ENCODE results near the gene TSPAN6.
A peak's percentile ranks its signal among the peaks of the same experiment; 100 is the strongest.

Gene TSPAN6

GRCh38 chrX:100636321-100636991, at the start of gene TSPAN6:
TSS of gene TSPAN6 (minus strand) at chrX:100636806. CDS start at chrX:100636694, 112 bp downstream.
- peak; percentile 44 to 56 for DNase-seq (ENCODE audit: low read depth in 2 of 2)

GRCh38 chrX:100685997-100686305, 49.3 kb upstream of the TSPAN6 start:
- DNase-seq (ENCODE audit: low read depth in 2 of 2), result no peak

- DNase-seq (ENCODE audit: low read depth in 2 of 2), result peak; percentile 14 to 24
Observed at GRCh38 chrX:100685284-100685996, 48.8 kb upstream of the TSPAN6 start.

GRCh38 chrX:100682939-100683338, 46.3 kb upstream of the TSPAN6 start:
- DNase-seq (ENCODE audit: low read depth in 2 of 2), result no peak

- no peak for DNase-seq (ENCODE audit: low read depth in 2 of 2)
Observed at GRCh38 chrX:100681599-100681998, 45.0 kb upstream of the TSPAN6 start.

GRCh38 chrX:100680756-100681155, 44.1 kb upstream of the TSPAN6 start:
- DNase-seq (ENCODE audit: low read depth in 2 of 2), result no peak

GRCh38 chrX:100677611-100678181, 41.1 kb upstream of the TSPAN6 start:
- no peak for DNase-seq (ENCODE audit: low read depth in 2 of 2)

- DNase-seq (ENCODE audit: low read depth in 2 of 2), result no peak
Observed at GRCh38 chrX:100674705-100675104, 38.1 kb upstream of the TSPAN6 start.

GRCh38 chrX:100673397-100673953, 36.9 kb upstream of the TSPAN6 start:
- no peak for DNase-seq (ENCODE audit: low read depth in 2 of 2)

GRCh38 chrX:100672966-100673365, 36.4 kb upstream of the TSPAN6 start:
- no peak for DNase-seq (ENCODE audit: low read depth in 2 of 2)

GRCh38 chrX:100663642-100664041, 27.0 kb upstream of the TSPAN6 start:
- DNase-seq (ENCODE audit: low read depth in 2 of 2), result no peak

- no peak for DNase-seq (ENCODE audit: low read depth in 2 of 2)
Observed at GRCh38 chrX:100662796-100663195, 26.2 kb upstream of the TSPAN6 start.

GRCh38 chrX:100662170-100662569, 25.6 kb upstream of the TSPAN6 start:
- no peak for DNase-seq (ENCODE audit: low read depth in 2 of 2)

GRCh38 chrX:100659431-100660137, 23.0 kb upstream of the TSPAN6 start:
- DNase-seq (ENCODE audit: low read depth in 2 of 2), result no peak

GRCh38 chrX:100658941-100659381, 22.4 kb upstream of the TSPAN6 start:
- DNase-seq (ENCODE audit: low read depth in 2 of 2), result no peak

- DNase-seq (ENCODE audit: low read depth in 2 of 2), result no peak
Observed at GRCh38 chrX:100654261-100654660, 17.7 kb upstream of the TSPAN6 start.

GRCh38 chrX:100652266-100652665, 15.7 kb upstream of the TSPAN6 start:
- DNase-seq (ENCODE audit: low read depth in 2 of 2), result no peak

GRCh38 chrX:100650841-100651240, 14.2 kb upstream of the TSPAN6 start:
- no peak for DNase-seq (ENCODE audit: low read depth in 2 of 2)

- DNase-seq (ENCODE audit: low read depth in 2 of 2), result no peak
Observed at GRCh38 chrX:100649550-100650356, 13.1 kb upstream of the TSPAN6 start.

- no peak for DNase-seq (ENCODE audit: low read depth in 2 of 2)
Observed at GRCh38 chrX:100648458-100649417, 12.1 kb upstream of the TSPAN6 start.
